Dendritic cell treated with granulocyte-macrophage colony-stimulating factor and Interleukin-4, amounts not matched to agents 40 ng/mL and 50 ng/mL, for 4 days (primary cell): ENCODE data around the gene GBA3.

Experiments used
- H3K27ac Mint-ChIP-seq: one replicate; pipeline ENCODE4 v1.8.0; 2022; ENCODE audit warnings: mild to moderate bottlenecking, mixed read lengths
- H3K27me3 Mint-ChIP-seq: one replicate; pipeline ENCODE4 v1.8.0; 2022; ENCODE audit warnings: mild to moderate bottlenecking, mixed read lengths
- H3K36me3 Mint-ChIP-seq: one replicate; pipeline ENCODE4 v1.8.0; 2022; ENCODE audit warnings: low read depth, mixed read lengths
- H3K4me1 Mint-ChIP-seq: one replicate; pipeline ENCODE4 v1.8.0; 2022; ENCODE audit warnings: low read depth, mixed read lengths
- H3K4me3 Mint-ChIP-seq: one replicate; pipeline ENCODE4 v1.8.0; 2022; ENCODE audit warnings: mild to moderate bottlenecking, moderate library complexity, mixed read lengths
- H3K9me3 Mint-ChIP-seq: one replicate; pipeline ENCODE4 v1.8.0; 2022; ENCODE audit warnings: mixed read lengths
- intact Hi-C: fragments of 100-400 bp; cut with micrococcal nuclease; formaldehyde crosslinking; loops from one replicate; pipeline ENCODE4 v1.15.0; 2022

Gene GBA3

GRCh38 chr4:22778547-22779163, 85.9 kb downstream of the GBA3 start:
- H3K4me3 Mint-ChIP-seq, result no peak overlapping the region
- H3K27me3 Mint-ChIP-seq, result no peaks in the 10 kb centered on the region
- intact Hi-C loops, result no loop called here
- H3K4me1 Mint-ChIP-seq, result no peaks in the 10 kb centered on the region
- H3K9me3 Mint-ChIP-seq, result peaks cover 8% of the 10 kb centered on the region
- H3K27ac Mint-ChIP-seq, result no peak overlapping the region
- H3K36me3 Mint-ChIP-seq, result no peaks in the 10 kb centered on the region

GRCh38 chr4:22780317-22780716, 87.6 kb downstream of the GBA3 start:
- no peak overlapping the region for H3K4me3 Mint-ChIP-seq
- no peaks in the 10 kb centered on the region for H3K36me3 Mint-ChIP-seq

GRCh38 chr4:22780797-22781196, 88.1 kb downstream of the GBA3 start:
- Mint-ChIP-seq H3K27me3 (no peaks in the 10 kb centered on the region), H3K27ac (no peak overlapping the region), H3K4me1 (no peaks in the 10 kb centered on the region), H3K9me3 (peaks cover 8% of the 10 kb centered on the region), H3K4me3 (no peak overlapping the region), H3K36me3 (no peaks in the 10 kb centered on the region)
- intact Hi-C loops, result no loop called here

More at GRCh38 chr4:22780317-22780716, 87.6 kb downstream of the GBA3 start:
- intact Hi-C loops, result no loop called here
- H3K4me1 Mint-ChIP-seq, result no peaks in the 10 kb centered on the region
- H3K27ac Mint-ChIP-seq, result no peak overlapping the region
- no peaks in the 10 kb centered on the region for H3K27me3 Mint-ChIP-seq
- H3K9me3 Mint-ChIP-seq, result peaks cover 8% of the 10 kb centered on the region

GRCh38 chr4:22787753-22788375, 95.1 kb downstream of the GBA3 start:
- no peak overlapping the region for H3K27ac Mint-ChIP-seq
- H3K27me3 Mint-ChIP-seq, result no peaks in the 10 kb centered on the region
- no peaks in the 10 kb centered on the region for H3K36me3 Mint-ChIP-seq
- intact Hi-C loops, result no loop called here
- peaks cover 10% of the 10 kb centered on the region for H3K9me3 Mint-ChIP-seq
- H3K4me1 Mint-ChIP-seq, result peaks cover 8% of the 10 kb centered on the region
- H3K4me3 Mint-ChIP-seq, result no peak overlapping the region

GRCh38 chr4:22790631-22791030, 97.9 kb downstream of the GBA3 start:
- Mint-ChIP-seq H3K27me3 (no peaks in the 10 kb centered on the region), H3K4me1 (peaks cover 8% of the 10 kb centered on the region), H3K36me3 (no peaks in the 10 kb centered on the region), H3K4me3 (no peak overlapping the region), H3K27ac (no peak overlapping the region), H3K9me3 (peaks cover 10% of the 10 kb centered on the region)
- intact Hi-C loops, result no loop called here

- Mint-ChIP-seq H3K4me1 (no peaks in the 10 kb centered on the region), H3K9me3 (peaks cover 14% of the 10 kb centered on the region), H3K27me3 (no peaks in the 10 kb centered on the region), H3K36me3 (no peaks in the 10 kb centered on the region), H3K27ac (no peak overlapping the region), H3K4me3 (no peak overlapping the region)
- intact Hi-C loops, result no loop called here
These were observed 102.0 kb downstream of the GBA3 start for GRCh38 chr4:22794732-22795131.

GRCh38 chr4:22801391-22801790, 108.7 kb downstream of the GBA3 start:
- intact Hi-C loops, result no loop called here
- H3K27me3 Mint-ChIP-seq, result no peaks in the 10 kb centered on the region
- H3K4me3 Mint-ChIP-seq, result no peak overlapping the region
- no peak overlapping the region for H3K27ac Mint-ChIP-seq
- peaks cover 23% of the 10 kb centered on the region for H3K9me3 Mint-ChIP-seq
- H3K36me3 Mint-ChIP-seq, result no peaks in the 10 kb centered on the region
- H3K4me1 Mint-ChIP-seq, result no peaks in the 10 kb centered on the region

- Mint-ChIP-seq H3K9me3 (peaks cover 23% of the 10 kb centered on the region), H3K27me3 (no peaks in the 10 kb centered on the region), H3K4me3 (no peak overlapping the region), H3K4me1 (no peaks in the 10 kb centered on the region), H3K36me3 (no peaks in the 10 kb centered on the region), H3K27ac (no peak overlapping the region)
- intact Hi-C loops, result no loop called here
These were observed 110.1 kb downstream of the GBA3 start for GRCh38 chr4:22802876-22803275.

- H3K4me3 Mint-ChIP-seq, result no peak overlapping the region
- no peaks in the 10 kb centered on the region for H3K4me1 Mint-ChIP-seq
- no peaks in the 10 kb centered on the region for H3K27me3 Mint-ChIP-seq
- H3K27ac Mint-ChIP-seq, result no peak overlapping the region
- H3K36me3 Mint-ChIP-seq, result no peaks in the 10 kb centered on the region
- peaks cover 22% of the 10 kb centered on the region for H3K9me3 Mint-ChIP-seq
- intact Hi-C loops, result no loop called here
These were observed 110.8 kb downstream of the GBA3 start for GRCh38 chr4:22803512-22803911.

- Mint-ChIP-seq H3K4me1 (no peaks in the 10 kb centered on the region), H3K36me3 (no peaks in the 10 kb centered on the region), H3K9me3 (peaks cover 11% of the 10 kb centered on the region), H3K4me3 (no peak overlapping the region), H3K27me3 (no peaks in the 10 kb centered on the region), H3K27ac (no peak overlapping the region)
- intact Hi-C loops, result no loop called here
These were observed 122.2 kb downstream of the GBA3 start for GRCh38 chr4:22814906-22815305.

- Mint-ChIP-seq H3K4me3 (no peak overlapping the region), H3K27ac (no peak overlapping the region), H3K9me3 (peaks cover 12% of the 10 kb centered on the region)
These were observed 131.4 kb downstream of the GBA3 start for GRCh38 chr4:22824091-22824490.

GRCh38 chr4:22842360-22843018, 149.8 kb downstream of the GBA3 start:
- Mint-ChIP-seq H3K27me3 (no peaks in the 10 kb centered on the region), H3K9me3 (no peaks in the 10 kb centered on the region), H3K4me3 (no peak overlapping the region), H3K36me3 (no peaks in the 10 kb centered on the region), H3K27ac (no peak overlapping the region), H3K4me1 (no peaks in the 10 kb centered on the region)
- intact Hi-C loops, result no loop called here

More at GRCh38 chr4:22824091-22824490, 131.4 kb downstream of the GBA3 start:
- intact Hi-C loops, result no loop called here
- Mint-ChIP-seq H3K36me3 (no peaks in the 10 kb centered on the region), H3K27me3 (no peaks in the 10 kb centered on the region), H3K4me1 (no peaks in the 10 kb centered on the region)

- intact Hi-C loops, result no loop called here
- H3K4me1 Mint-ChIP-seq, result no peaks in the 10 kb centered on the region
- H3K27ac Mint-ChIP-seq, result no peak overlapping the region
- H3K9me3 Mint-ChIP-seq, result no peaks in the 10 kb centered on the region
- H3K36me3 Mint-ChIP-seq, result no peaks in the 10 kb centered on the region
- no peak overlapping the region for H3K4me3 Mint-ChIP-seq
- H3K27me3 Mint-ChIP-seq, result no peaks in the 10 kb centered on the region
These were observed 155.6 kb downstream of the GBA3 start for GRCh38 chr4:22848332-22848731.

- intact Hi-C loops, result no loop called here
- Mint-ChIP-seq H3K4me3 (no peak overlapping the region), H3K9me3 (peaks cover 3% of the 10 kb centered on the region), H3K27me3 (no peaks in the 10 kb centered on the region), H3K27ac (no peak overlapping the region), H3K36me3 (no peaks in the 10 kb centered on the region), H3K4me1 (no peaks in the 10 kb centered on the region)
These were observed 157.3 kb downstream of the GBA3 start for GRCh38 chr4:22850055-22850454.
